ENCODE data around the gene NGFR.

GRCh38 chr17:49519781-49520180 is 24.7 kb downstream of the NGFR start:
- TF ChIP-seq EP300 (IDR thresholded peaks at IDR 0.05) (no peak), CTCF (IDR thresholded peaks at IDR 0.05) (no peak), POLR2A (IDR thresholded peaks at IDR 0.05) (no peak)
